ENCODE measurements around the gene KRTAP12-1. TPM values are rescaled to one million over a fixed set of nuclear protein-coding genes. Genes with fewer than 3 reads are reported as not detected.
"Not testable (repeated sequence)": the region's sequence is repeated elsewhere in the genome, so short reads cannot be mapped to it uniquely, and the experiment has no call there.

Gene KRTAP12-1
- total and polyA plus RNA-seq, 2 donors (not counting 1 experiment from before 2014, with no cell fraction given), result not detected

DNA sequence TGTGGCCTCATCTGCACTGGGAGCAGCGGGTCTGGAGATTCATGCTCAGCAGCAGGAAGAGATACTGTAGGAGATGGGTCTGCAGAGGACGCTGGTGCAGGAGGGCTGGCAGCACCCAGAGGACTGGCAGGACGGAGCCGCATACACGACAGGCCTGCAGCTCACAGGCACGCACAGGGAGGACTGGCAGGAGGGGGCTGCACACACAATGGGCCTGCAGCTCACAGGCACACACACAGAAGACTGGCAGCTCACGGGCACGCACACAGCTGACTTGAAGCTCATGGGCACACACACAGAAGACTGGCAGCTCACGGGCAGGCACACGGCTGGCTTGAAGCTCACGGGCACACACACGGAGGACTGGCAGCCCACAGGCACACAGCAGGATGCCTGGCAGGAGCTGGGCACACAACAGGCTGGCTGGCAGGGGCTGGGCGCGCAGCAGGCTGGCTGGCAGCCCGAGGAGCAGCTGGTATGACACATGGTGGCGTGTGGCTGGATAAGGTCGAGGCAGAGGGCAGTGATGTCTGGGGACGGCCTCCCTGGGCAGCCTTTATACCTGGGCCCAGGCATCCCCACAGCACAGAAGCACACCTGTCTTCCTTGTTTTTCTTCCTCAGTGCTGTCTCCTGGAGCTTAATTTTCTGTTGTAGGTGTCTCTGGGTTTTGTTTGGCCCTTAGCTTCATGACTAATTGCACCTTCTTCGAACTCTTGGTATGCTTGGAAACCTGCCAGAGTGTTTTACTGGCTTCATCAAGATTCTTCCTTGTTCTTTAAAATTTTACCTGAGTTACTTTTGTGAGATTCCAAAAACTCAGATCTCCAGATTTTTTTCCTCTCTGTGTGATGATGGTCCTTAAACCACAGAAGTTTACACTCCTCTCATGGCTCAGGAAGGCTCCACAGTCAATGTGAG is 15.3 kb downstream of the KRTAP12-1 start, which contains the start of gene KRTAP12-2:
Gene KRTAP12-2 (minus strand): TSS at position 527 of the 920 bp plus-strand sequence. CDS start 41 bp downstream, at position 486.
- DNase-seq (ENCODE audit: low read depth in 2 of 2), result no peak
- H2AFZ ChIP-seq (ENCODE audit: low read length), result no peak within 1 kb of the TSS
- no peak within 1 kb of the TSS for H3K4me3 ChIP-seq (replicated peaks in 1 of 4; ENCODE audit: control extremely low read depth in 1 of 4, insufficient read depth in 1 of 4, low read depth in 3 of 4, low read length in 4 of 4)
- H3K4me2 ChIP-seq (ENCODE audit: extremely low read depth, insufficient read depth, low read length), result no peak within 1 kb of the TSS
- H3K27me3 ChIP-seq (ENCODE audit: control insufficient read depth, insufficient read depth, low read length), result no peaks in the 10 kb centered on the region
- no peak for TF ChIP-seq EZH2 (IDR thresholded peaks at IDR 0.05; ENCODE audit: low read length, missing control alignments)
- TF ChIP-seq, protein P1, sequence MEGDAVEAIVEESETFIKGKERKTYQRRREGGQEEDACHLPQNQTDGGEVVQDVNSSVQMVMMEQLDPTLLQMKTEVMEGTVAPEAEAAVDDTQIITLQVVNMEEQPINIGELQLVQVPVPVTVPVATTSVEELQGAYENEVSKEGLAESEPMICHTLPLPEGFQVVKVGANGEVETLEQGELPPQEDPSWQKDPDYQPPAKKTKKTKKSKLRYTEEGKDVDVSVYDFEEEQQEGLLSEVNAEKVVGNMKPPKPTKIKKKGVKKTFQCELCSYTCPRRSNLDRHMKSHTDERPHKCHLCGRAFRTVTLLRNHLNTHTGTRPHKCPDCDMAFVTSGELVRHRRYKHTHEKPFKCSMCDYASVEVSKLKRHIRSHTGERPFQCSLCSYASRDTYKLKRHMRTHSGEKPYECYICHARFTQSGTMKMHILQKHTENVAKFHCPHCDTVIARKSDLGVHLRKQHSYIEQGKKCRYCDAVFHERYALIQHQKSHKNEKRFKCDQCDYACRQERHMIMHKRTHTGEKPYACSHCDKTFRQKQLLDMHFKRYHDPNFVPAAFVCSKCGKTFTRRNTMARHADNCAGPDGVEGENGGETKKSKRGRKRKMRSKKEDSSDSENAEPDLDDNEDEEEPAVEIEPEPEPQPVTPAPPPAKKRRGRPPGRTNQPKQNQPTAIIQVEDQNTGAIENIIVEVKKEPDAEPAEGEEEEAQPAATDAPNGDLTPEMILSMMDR (conservative IDR thresholded peaks at IDR 0.05 in 1 of 2, IDR thresholded peaks at IDR 0.05 in 1 of 2; ENCODE audit: low read depth in 1 of 2, low read length in 2 of 2), result no peak
- H3K36me3 ChIP-seq (ENCODE audit: control insufficient read depth, insufficient read depth, low read length), result no peaks in the 10 kb centered on the region
- no peaks in the 10 kb centered on the region for H4K20me1 ChIP-seq (ENCODE audit: control insufficient read depth, extremely low read depth, insufficient read depth, low read length)
- no peaks in the 10 kb centered on the region for H3K4me1 ChIP-seq (ENCODE audit: control insufficient read depth, extremely low read depth, insufficient read depth, low read length)
- no peaks in the 10 kb centered on the region for H3K9me3 ChIP-seq (ENCODE audit: control insufficient read depth, insufficient read depth, low read depth, low read length)
- no peak within 1 kb of the TSS for H3K27ac ChIP-seq (ENCODE audit: insufficient read depth, low read length)
- H3K79me2 ChIP-seq (ENCODE audit: control insufficient read depth, insufficient read depth, low read length), result no peaks in the 10 kb centered on the region
- H3K9ac ChIP-seq (ENCODE audit: insufficient read depth, low read length), result no peak within 1 kb of the TSS

DNA sequence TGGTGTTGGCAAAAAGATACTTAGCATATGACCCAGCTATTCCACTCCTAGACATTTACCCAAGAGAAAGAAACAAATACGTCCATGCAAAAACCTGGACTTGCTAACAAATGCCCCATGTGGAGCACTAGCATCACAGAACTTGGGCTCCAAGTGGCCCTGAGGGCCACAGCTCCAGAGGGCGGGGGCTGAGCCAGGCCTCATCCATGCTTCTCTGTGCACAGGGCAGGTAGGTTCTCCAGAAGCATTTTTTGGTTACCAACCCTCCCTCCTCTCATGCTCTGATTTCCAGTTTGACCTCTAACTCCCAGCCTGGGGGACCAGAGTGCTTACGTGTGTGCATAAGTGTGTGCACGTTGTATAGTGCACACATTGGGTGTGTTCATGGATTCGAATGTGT is 17.3 kb downstream of the KRTAP12-1 start:
- Histone ChIP-seq H4K20me1 (ENCODE audit: control insufficient read depth, extremely low read depth, insufficient read depth, low read length) (no peaks in the 10 kb centered on the region), H3K4me1 (ENCODE audit: control insufficient read depth, extremely low read depth, insufficient read depth, low read length) (no peaks in the 10 kb centered on the region), H3K36me3 (ENCODE audit: control insufficient read depth, insufficient read depth, low read length) (no peaks in the 10 kb centered on the region), H3K9me3 (ENCODE audit: control insufficient read depth, insufficient read depth, low read depth, low read length) (no peaks in the 10 kb centered on the region), H3K79me2 (ENCODE audit: control insufficient read depth, insufficient read depth, low read length) (no peaks in the 10 kb centered on the region), H3K27ac (ENCODE audit: insufficient read depth, low read length) (no peak overlapping the region), H3K9ac (ENCODE audit: insufficient read depth, low read length) (no peak overlapping the region), H2AFZ (ENCODE audit: low read length) (no peak overlapping the region), H3K4me2 (ENCODE audit: extremely low read depth, insufficient read depth, low read length) (no peak overlapping the region), H3K27me3 (ENCODE audit: control insufficient read depth, insufficient read depth, low read length) (no peaks in the 10 kb centered on the region), H3K4me3 (replicated peaks in 1 of 4; ENCODE audit: control extremely low read depth in 1 of 4, insufficient read depth in 1 of 4, low read depth in 3 of 4, low read length in 4 of 4) (no peak overlapping the region)
- TF ChIP-seq, protein P1 (conservative IDR thresholded peaks at IDR 0.05 in 1 of 2, IDR thresholded peaks at IDR 0.05 in 1 of 2; ENCODE audit: low read depth in 1 of 2, low read length in 2 of 2), result no peak
- TF ChIP-seq EZH2 (IDR thresholded peaks at IDR 0.05; ENCODE audit: low read length, missing control alignments), result no peak
- DNase-seq (ENCODE audit: low read depth in 2 of 2), result no peak

DNA sequence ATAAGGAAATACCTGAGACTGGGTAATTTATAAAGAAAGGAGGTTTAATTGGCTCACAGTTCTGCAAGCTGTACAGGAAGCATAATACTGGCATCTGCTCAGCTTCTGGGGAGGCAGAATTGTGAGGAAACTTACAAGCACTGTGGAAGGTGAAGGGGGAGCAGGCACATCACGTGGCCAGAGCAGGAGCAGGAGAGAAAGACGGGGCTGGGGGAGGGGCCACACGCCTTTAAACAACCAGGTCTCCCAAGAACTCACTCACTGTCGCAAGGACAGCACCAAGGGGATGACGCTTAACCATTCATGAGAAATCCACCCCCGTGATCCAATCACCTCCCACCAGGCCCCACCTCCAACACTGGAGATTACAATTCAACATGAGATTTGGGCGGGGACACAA is 20.4 kb downstream of the KRTAP12-1 start:
- not testable (repeated sequence) for H4K20me1 ChIP-seq (ENCODE audit: control insufficient read depth, extremely low read depth, insufficient read depth, low read length); H3K9me3 ChIP-seq (ENCODE audit: control insufficient read depth, insufficient read depth, low read depth, low read length); H3K27me3 ChIP-seq (ENCODE audit: control insufficient read depth, insufficient read depth, low read length); H3K4me1 ChIP-seq (ENCODE audit: control insufficient read depth, extremely low read depth, insufficient read depth, low read length); H3K36me3 ChIP-seq (ENCODE audit: control insufficient read depth, insufficient read depth, low read length); H3K27ac ChIP-seq (ENCODE audit: insufficient read depth, low read length); H3K4me3 ChIP-seq (replicated peaks in 1 of 4; ENCODE audit: control extremely low read depth in 1 of 4, insufficient read depth in 1 of 4, low read depth in 3 of 4, low read length in 4 of 4); H2AFZ ChIP-seq (ENCODE audit: low read length); DNase-seq (ENCODE audit: low read depth in 2 of 2); H3K4me2 ChIP-seq (ENCODE audit: extremely low read depth, insufficient read depth, low read length); H3K79me2 ChIP-seq (ENCODE audit: control insufficient read depth, insufficient read depth, low read length); H3K9ac ChIP-seq (ENCODE audit: insufficient read depth, low read length)

Data from fibroblast of lung (primary cell).